GM19395 (cell line): ENCODE measurements around the gene INVS.
"Not testable (repeated sequence)": the region's sequence is repeated elsewhere in the genome, so short reads cannot be mapped to it uniquely, and the experiment has no call there.

Experiments
- ATAC-seq: cut with Tn5 transposase; IDR thresholded peaks from one replicate; pipeline ENCODE4 v1.9.1; 2021; ENCODE audit warnings: mild to moderate bottlenecking, moderate library complexity; ENCODE audit not compliant: unreplicated experiment

INVS gene

GRCh38 chr9:100307080-100307479, 208.0 kb downstream of the INVS start:
- ATAC-seq = no peak

- no peak for ATAC-seq
Observed at GRCh38 chr9:100308965-100309564, 210.0 kb downstream of the INVS start.

DNA sequence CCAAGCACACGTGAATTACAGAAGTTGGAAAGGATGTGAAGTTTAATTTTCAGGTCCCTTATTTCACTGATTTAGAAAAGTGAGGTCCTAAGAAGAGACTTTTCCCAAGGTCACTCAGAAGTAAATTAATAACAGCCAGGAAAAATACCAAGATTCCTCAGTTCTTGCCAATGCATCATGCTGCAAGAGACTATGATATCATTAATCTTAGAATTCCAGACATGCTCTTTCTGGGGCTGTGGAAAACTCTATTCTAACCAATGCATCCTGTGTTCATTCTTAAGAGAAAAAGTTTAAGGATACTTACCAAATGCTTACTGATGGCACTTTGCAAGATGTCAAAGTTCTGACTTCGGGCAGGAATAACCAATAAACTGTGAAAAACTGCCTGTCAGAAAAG, 210.9 kb downstream of the INVS start:
- ATAC-seq = no peak

- no peak for ATAC-seq
Observed at GRCh38 chr9:100315561-100315960, 216.5 kb downstream of the INVS start.

- ATAC-seq = no peak
Observed at GRCh38 chr9:100317706-100318105, 218.7 kb downstream of the INVS start.

GRCh38 chr9:100322954-100323536, 224.0 kb downstream of the INVS start:
- no peak for ATAC-seq

DNA sequence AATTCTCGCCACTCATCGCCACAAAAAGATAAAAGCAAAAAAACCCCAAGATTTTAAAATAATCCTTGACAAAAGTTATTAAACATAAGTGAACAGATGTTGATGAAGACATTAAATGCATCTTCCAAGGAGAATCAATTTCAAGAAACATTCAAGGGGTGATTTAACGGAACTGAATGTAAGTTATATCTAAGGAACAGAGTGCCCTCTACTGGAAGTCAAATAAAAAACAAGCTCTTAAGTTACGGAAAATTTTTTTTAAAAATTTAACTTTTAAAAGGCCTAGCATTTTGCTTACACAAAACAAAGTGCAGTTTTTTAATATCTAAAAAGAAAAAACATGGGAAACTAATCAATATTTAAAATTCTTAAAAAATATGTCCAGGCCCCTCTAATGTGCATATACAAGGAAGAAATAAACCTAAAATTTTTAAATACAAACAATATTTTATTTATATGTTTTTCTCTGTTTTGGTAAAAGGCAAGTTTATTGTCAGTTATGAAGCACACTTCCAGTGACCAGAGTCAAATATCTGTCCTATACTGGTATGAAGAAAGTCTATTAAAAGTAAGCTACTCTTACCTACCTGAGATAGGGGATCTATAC, 225.7 kb downstream of the INVS start:
- ATAC-seq = no peak

- ATAC-seq = not testable (repeated sequence)
Observed at GRCh38 chr9:100338736-100339135, 239.7 kb downstream of the INVS start.

DNA sequence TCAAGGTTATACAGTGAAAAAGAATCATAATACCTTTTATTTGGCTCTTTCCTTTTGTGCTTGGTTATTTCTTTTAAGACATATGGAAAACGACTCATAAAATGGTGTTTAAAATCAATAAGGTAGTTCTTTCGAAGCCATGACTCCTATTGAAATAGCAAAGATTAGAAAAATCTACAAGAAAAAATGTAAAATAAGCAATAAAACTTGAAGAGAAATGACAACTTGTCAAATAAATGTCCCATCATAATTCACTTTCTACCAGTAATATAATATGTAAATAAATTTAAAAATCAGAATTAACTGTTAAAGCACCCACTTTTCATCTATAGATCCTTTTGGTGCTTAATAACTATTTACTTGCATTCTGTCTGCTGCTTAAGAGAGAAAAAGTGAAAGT, 241.2 kb downstream of the INVS start:
- no peak for ATAC-seq

- no peak for ATAC-seq
Observed at GRCh38 chr9:100341889-100342288, 242.8 kb downstream of the INVS start.

DNA sequence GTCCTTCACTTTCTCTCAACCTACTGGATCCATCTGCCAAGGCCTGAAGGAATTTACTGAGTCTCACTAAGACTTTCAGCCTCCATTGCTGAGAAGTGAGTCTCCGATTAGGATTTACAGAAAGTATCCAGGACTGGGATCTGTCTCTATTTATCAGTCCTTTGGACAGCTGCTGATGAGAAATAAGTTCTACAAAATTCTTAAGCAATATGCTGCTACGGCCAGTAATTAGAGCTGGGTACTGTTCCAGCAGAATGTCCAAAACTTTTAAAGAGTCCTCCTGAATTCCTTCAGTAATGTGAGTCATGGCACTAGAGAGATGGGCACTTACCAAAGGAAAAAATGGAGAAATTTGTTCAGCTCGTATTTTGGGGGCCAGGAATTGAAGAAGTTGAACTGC, 247.8 kb downstream of the INVS start:
- no peak for ATAC-seq

DNA sequence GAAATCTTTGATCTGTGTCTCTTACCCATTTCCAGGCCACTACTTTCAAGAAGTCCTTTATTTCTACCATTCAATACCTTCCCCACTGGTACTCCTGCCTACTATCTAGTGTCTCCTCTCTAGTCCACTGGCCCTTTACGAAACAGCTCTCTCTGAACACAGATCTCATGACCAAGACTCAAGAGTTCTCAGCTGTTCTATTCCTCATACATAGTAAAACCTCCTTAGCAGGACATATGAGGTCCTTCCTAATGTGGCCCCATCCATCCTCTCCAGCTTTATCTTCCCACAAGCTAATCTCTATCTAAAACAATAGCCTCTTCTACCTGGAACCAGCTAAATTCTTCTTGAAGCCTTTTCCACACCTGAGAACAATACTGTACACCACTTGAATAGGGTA, 251.1 kb downstream of the INVS start:
- ATAC-seq = no peak
